SU-DHL-6 (cell line): ENCODE results near the gene TULP4.

Experiments used
- H2AFZ ChIP-seq: fragments of 200-600 bp; sonication (generic); 2 replicates; pipeline ENCODE4 v1.6.1; 2014; ENCODE audit warnings: low read depth, mild to moderate bottlenecking, moderate library complexity, mixed read lengths, antibody characterized with exemption, low read length; ENCODE audit not compliant: severe bottlenecking
- H3F3A ChIP-seq: fragments of 200-600 bp; shearing (Covaris generic); 2 replicates; pipeline ENCODE4 v1.6.0; 2016; ENCODE audit warnings: antibody characterized with exemption, mild to moderate bottlenecking; ENCODE audit not compliant: insufficient read depth
- H3K27ac ChIP-seq: fragments of 200-600 bp; sonication (generic); 2 replicates; pipeline ENCODE4 v1.5.1; 2016; ENCODE audit warnings: low read depth, mild to moderate bottlenecking, low read length, moderate library complexity, mixed read lengths
- H3K27me3 ChIP-seq: fragments of 200-600 bp; sonication (generic), shearing (Covaris generic); 2 replicates; pipeline ENCODE4 v1.6.0; 2014; ENCODE audit warnings: mild to moderate bottlenecking, low read length
- H3K36me3 ChIP-seq: fragments of 200-600 bp; sonication (generic); 2 replicates; pipeline ENCODE4 v1.6.1; 2014; ENCODE audit warnings: mild to moderate bottlenecking, low read length, mixed read lengths
- H3K4me2 ChIP-seq: fragments of 300-600, 200-600 bp; shearing (Covaris generic), sonication (generic); 2 replicates; pipeline ENCODE4 v1.6.0; 2014; ENCODE audit warnings: low read length, low read depth, mild to moderate bottlenecking; ENCODE audit not compliant: poor library complexity, severe bottlenecking
- H3K4me3 ChIP-seq: fragments of 200-600 bp; sonication (generic); 2 replicates; pipeline ENCODE4 v1.5.1; 2014; ENCODE audit warnings: antibody characterized with exemption, low read length, mild to moderate bottlenecking, mixed read lengths; ENCODE audit not compliant: insufficient read depth, poor library complexity, severe bottlenecking
- H3K79me2 ChIP-seq: fragments of 200-600 bp; sonication (generic); 2 replicates; pipeline ENCODE4 v1.6.1; 2014; ENCODE audit warnings: mild to moderate bottlenecking, low read length, moderate library complexity; ENCODE audit not compliant: insufficient read depth
- H3K9ac ChIP-seq: fragments of 200-600 bp; sonication (generic); 2 replicates; pipeline ENCODE4 v1.7.0; 2014; ENCODE audit warnings: mild to moderate bottlenecking, low read length
- H3K9me2 ChIP-seq: fragments of 200-600 bp; sonication (generic); replicated peaks from 2 replicates; pipeline ENCODE4 v1.6.1; 2014; ENCODE audit warnings: low read length; ENCODE audit not compliant: insufficient read depth
- H3K9me3 ChIP-seq: fragments of 200-600 bp; sonication (generic); 2 replicates; pipeline ENCODE4 v1.6.1; 2014; ENCODE audit warnings: low read length, mixed read lengths; ENCODE audit not compliant: insufficient read depth
- H4K20me1 ChIP-seq: fragments of 200-600 bp; sonication (generic); 2 replicates; pipeline ENCODE4 v1.6.1; 2014; ENCODE audit warnings: low read depth, mild to moderate bottlenecking, antibody characterized with exemption, low read length, moderate library complexity, mixed read lengths
- EZH2phosphoT487 ChIP-seq: fragments of 200-600 bp; sonication (generic), shearing (Covaris generic); conservative IDR thresholded peaks from 2 replicates; pipeline ENCODE4 v1.6.1; 2018; ENCODE audit warnings: mild to moderate bottlenecking, antibody characterized with exemption, low read length, moderate library complexity, mixed read lengths
- TF ChIP-seq, protein P1 (sequence below): fragments of 200-600 bp; sonication (generic); IDR thresholded peaks from one replicate; pipeline ENCODE4 v1.5.1; 2017; ENCODE audit warnings: antibody characterized with exemption, mild to moderate bottlenecking, low read length, moderate library complexity; ENCODE audit not compliant: insufficient read depth, poor library complexity, severe bottlenecking

The TULP4 gene

GRCh38 chr6:158514991-158515390, 202.7 kb downstream of the TULP4 start:
- Histone ChIP-seq H3K36me3 (no peaks in the 10 kb centered on the region), H3K27ac (no peak overlapping the region), H4K20me1 (no peaks in the 10 kb centered on the region), H3K9me3 (no peaks in the 10 kb centered on the region), H3F3A (no peaks in the 10 kb centered on the region), H3K4me3 (no peak overlapping the region), H3K79me2 (no peaks in the 10 kb centered on the region), H3K9me2 (no peaks in the 10 kb centered on the region), H3K27me3 (no peaks in the 10 kb centered on the region), H3K9ac (no peak overlapping the region), H2AFZ (no peak overlapping the region), H3K4me2 (no peak overlapping the region)
- TF ChIP-seq EZH2phosphoT487: no peak
- TF ChIP-seq, protein P1, sequence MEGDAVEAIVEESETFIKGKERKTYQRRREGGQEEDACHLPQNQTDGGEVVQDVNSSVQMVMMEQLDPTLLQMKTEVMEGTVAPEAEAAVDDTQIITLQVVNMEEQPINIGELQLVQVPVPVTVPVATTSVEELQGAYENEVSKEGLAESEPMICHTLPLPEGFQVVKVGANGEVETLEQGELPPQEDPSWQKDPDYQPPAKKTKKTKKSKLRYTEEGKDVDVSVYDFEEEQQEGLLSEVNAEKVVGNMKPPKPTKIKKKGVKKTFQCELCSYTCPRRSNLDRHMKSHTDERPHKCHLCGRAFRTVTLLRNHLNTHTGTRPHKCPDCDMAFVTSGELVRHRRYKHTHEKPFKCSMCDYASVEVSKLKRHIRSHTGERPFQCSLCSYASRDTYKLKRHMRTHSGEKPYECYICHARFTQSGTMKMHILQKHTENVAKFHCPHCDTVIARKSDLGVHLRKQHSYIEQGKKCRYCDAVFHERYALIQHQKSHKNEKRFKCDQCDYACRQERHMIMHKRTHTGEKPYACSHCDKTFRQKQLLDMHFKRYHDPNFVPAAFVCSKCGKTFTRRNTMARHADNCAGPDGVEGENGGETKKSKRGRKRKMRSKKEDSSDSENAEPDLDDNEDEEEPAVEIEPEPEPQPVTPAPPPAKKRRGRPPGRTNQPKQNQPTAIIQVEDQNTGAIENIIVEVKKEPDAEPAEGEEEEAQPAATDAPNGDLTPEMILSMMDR: no peak

DNA sequence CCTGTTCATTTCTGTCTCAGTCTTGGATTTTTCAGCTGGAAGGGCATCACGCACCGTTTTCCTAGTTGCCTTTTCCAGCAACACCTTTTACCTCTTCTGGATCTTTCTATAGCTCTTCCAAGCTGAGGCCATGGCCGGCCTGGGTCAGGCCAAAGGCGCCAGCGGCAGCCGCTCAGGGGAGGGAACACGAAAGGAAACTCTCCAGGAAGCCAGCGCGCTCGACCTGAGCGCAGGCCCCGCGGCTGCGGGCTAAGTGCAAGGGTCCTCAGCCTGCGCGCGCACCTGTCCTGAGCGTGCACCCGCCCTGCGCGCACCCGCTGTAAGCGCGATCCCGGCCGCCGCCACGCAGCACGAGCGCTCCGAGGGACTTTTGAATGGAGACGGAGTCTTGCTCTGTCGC, 203.8 kb downstream of the TULP4 start:
- no peak overlapping the region for H2AFZ ChIP-seq
- H3K79me2 ChIP-seq: no peaks in the 10 kb centered on the region
- H3K4me2 ChIP-seq: no peak overlapping the region
- no peaks in the 10 kb centered on the region for H3K27me3 ChIP-seq
- H3K27ac ChIP-seq: no peak overlapping the region
- no peak overlapping the region for H3K4me3 ChIP-seq
- H3F3A ChIP-seq: no peaks in the 10 kb centered on the region
- H4K20me1 ChIP-seq: no peaks in the 10 kb centered on the region
- no peak overlapping the region for H3K9ac ChIP-seq
- H3K36me3 ChIP-seq: no peaks in the 10 kb centered on the region
- no peaks in the 10 kb centered on the region for H3K9me2 ChIP-seq
- H3K9me3 ChIP-seq: no peaks in the 10 kb centered on the region
- TF ChIP-seq EZH2phosphoT487: no peak

- no peaks in the 10 kb centered on the region for H4K20me1 ChIP-seq
- H3K79me2 ChIP-seq: no peaks in the 10 kb centered on the region
- H3K9me3 ChIP-seq: no peaks in the 10 kb centered on the region
- no peak overlapping the region for H3K4me2 ChIP-seq
- no peak overlapping the region for H2AFZ ChIP-seq
- TF ChIP-seq, protein P1: no peak
- TF ChIP-seq EZH2phosphoT487: no peak
- no peaks in the 10 kb centered on the region for H3K27me3 ChIP-seq
- H3K9me2 ChIP-seq: no peaks in the 10 kb centered on the region
- H3F3A ChIP-seq: no peaks in the 10 kb centered on the region
- H3K4me3 ChIP-seq: no peak overlapping the region
- H3K27ac ChIP-seq: no peak overlapping the region
- H3K9ac ChIP-seq: no peak overlapping the region
- no peaks in the 10 kb centered on the region for H3K36me3 ChIP-seq
Observed at GRCh38 chr6:158517038-158517437, 204.8 kb downstream of the TULP4 start.

DNA sequence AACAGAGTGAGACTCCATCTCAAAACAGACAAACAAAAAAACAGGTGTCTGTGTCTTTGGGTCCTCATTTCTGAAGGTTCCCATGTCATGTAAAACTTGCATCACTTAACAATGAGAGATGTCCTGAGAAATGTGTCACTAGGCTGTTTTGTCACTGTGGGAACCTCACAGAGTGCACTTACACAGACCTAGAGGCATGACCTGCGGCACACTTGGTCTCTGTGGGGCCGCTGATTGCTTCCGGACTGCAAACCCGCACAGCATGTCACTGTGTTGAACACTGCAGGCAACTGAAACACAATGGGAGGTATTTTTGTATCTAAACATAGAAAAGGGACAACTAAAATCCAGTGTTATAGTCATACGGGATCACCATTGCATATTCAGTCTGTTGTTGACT, 205.3 kb downstream of the TULP4 start:
- H3K27ac ChIP-seq: no peak overlapping the region
- H3K79me2 ChIP-seq: no peaks in the 10 kb centered on the region
- H3K9ac ChIP-seq: no peak overlapping the region
- H3K27me3 ChIP-seq: no peaks in the 10 kb centered on the region
- no peaks in the 10 kb centered on the region for H3K9me3 ChIP-seq
- H2AFZ ChIP-seq: no peak overlapping the region
- no peaks in the 10 kb centered on the region for H3K36me3 ChIP-seq
- H3K9me2 ChIP-seq: no peaks in the 10 kb centered on the region
- no peak overlapping the region for H3K4me2 ChIP-seq
- no peak for TF ChIP-seq EZH2phosphoT487
- TF ChIP-seq, protein P1: no peak
- H4K20me1 ChIP-seq: no peaks in the 10 kb centered on the region
- no peak overlapping the region for H3K4me3 ChIP-seq
- H3F3A ChIP-seq: no peaks in the 10 kb centered on the region
